HG03025 (cell line): Measurements from ENCODE around the gene CORO2B.

ENCODE experiments used
- ATAC-seq: cut with Tn5 transposase; IDR thresholded peaks from one replicate; pipeline ENCODE4 v1.9.1; 2021; ENCODE audit warnings: mild to moderate bottlenecking, moderate library complexity; ENCODE audit not compliant: unreplicated experiment, low FRiP score

Gene CORO2B

DNA sequence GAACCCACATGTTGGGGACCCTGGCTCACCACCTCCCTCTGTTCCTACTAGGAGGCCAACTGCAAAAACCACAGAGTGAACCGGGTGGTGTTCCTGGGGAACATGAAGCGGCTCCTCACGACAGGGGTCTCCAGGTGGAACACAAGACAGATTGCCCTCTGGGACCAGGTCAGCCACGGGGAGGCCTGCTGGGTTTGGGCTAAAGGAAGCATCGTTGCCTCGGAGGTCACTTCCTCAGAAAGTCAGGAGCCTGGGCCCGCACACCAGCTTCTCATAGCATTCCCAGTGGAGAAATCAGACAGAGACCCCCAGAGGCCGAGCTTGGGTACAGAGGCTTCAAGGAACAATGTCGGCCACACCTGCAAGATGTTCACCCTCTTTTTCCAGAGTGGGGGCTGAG lies 135.1 kb downstream of the CORO2B start:
- ATAC-seq, result no peak

DNA sequence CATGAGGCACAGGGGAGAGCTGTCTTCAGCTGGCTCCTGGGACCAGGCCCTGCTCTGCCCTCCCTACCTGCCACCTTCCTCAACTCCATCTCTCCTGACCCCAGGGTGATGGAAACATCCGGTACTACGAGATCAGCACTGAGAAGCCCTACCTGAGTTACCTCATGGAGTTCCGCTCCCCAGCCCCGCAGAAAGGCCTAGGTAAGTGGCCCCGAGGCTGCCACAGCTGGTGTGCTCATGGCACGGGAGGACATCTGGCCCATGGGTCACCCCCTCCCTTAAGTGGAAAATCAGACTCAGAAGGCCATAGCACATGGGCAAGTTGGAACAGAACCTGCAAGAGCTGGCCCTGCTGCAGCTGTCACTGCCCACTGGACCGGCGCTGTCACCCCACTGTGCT lies 136.3 kb downstream of the CORO2B start:
- ATAC-seq, result no peak

DNA sequence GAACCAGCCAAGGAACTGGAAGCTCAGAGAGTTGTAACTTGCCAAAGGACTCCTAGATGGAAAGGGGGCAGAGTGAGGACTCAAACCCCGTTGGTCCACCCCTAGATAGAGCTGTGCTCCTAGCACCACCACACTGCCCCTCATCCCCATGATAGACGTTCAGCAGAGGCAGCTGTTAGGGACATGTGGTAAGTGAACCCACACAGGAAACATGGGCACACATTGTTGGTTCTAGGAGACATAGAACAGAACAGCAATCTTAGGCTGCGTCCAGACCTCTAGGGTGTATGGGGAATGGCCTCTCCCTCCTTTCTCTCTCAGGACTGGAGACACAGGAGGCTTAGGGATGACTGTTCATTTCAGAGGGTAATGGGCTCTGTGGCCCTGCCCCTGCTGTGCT lies 139.2 kb downstream of the CORO2B start:
- ATAC-seq, result no peak

DNA sequence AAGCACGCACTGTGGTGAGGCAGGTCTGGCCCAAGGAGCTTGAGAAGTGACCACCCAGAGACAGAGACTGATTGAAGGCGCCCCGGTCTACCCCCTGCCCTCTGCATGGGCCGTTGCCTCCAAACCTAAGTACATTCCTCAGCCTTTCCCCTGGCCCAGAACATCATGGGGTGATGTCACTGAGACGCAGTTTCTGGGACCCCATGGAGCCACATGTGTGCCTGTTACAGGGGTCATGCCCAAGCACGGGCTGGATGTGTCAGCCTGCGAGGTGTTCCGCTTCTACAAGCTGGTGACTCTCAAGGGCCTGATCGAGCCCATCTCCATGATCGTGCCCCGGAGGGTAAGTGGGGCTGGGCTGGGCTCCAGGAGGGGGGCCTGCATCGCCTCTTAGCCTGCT lies 139.7 kb downstream of the CORO2B start:
- no peak for ATAC-seq

- ATAC-seq, result no peak
Observed at GRCh38 chr15:68719051-68719450, 140.3 kb downstream of the CORO2B start.

- no peak for ATAC-seq
Observed at GRCh38 chr15:68719672-68720071, 140.9 kb downstream of the CORO2B start.

DNA sequence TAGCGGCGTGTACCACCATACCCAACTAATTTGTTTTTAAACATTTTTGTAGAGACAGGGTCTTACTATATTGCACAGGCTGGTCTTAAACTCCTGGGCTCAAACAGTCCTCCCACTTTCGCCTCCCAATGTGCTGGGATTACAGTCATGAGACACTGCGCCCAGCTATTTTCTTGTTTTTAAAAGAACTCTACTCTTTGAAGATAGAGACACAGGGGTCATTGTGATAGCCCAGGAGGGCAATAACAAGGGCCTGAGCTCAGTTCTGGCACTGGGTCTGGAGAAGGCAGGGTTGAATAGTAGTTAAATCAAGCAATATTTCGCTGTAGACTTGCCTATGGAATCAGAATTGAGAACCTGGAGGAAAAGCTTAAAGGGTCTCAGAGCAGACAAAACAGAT lies 143.1 kb downstream of the CORO2B start:
- no peak for ATAC-seq

DNA sequence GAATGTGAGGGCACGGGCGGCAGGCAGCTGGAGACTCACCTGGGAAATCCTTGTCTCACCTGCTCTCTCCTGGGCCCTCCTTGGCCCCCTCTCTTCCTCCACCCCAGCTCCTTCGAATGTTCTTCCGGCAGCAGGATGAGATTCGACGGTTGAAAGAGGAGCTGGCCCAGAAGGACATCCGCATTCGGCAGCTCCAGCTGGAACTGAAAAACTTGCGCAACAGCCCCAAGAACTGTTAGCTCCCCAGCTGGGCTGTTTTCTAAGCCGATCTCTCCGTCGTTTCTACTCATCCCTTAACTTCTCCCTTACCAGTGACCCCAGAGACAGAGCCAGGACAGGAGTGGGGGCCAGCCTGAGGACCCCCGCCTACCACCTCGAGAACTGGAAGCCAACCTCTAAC lies 146.9 kb downstream of the CORO2B start:
- ATAC-seq, result no peak

GRCh38 chr15:68726246-68726645 lies 147.5 kb downstream of the CORO2B start:
- no peak for ATAC-seq

GRCh38 chr15:68729789-68730411 lies 151.1 kb downstream of the CORO2B start:
- ATAC-seq, result no peak

DNA sequence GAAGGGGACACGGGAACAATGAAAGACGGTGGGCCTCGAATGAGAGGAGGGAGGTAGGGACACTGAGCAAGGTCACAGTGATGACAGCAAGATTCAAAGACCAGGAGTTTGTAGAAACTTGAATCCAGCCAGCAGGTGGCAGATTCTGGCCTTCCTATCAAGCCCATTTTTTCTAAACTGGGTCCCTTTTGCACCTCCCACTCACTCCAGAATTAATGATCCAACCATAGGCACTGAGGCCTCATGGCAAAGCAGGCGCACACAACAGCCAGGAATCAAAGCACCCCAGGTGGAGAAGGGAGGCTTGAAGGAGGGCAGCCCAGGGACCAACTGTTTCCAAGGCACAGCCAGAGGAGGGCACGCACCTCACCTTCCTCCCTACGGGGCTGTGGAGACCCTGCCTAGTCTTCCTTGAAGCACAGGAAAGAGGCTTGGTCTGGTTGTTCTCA lies 151.7 kb downstream of the CORO2B start:
- ATAC-seq, result no peak

DNA sequence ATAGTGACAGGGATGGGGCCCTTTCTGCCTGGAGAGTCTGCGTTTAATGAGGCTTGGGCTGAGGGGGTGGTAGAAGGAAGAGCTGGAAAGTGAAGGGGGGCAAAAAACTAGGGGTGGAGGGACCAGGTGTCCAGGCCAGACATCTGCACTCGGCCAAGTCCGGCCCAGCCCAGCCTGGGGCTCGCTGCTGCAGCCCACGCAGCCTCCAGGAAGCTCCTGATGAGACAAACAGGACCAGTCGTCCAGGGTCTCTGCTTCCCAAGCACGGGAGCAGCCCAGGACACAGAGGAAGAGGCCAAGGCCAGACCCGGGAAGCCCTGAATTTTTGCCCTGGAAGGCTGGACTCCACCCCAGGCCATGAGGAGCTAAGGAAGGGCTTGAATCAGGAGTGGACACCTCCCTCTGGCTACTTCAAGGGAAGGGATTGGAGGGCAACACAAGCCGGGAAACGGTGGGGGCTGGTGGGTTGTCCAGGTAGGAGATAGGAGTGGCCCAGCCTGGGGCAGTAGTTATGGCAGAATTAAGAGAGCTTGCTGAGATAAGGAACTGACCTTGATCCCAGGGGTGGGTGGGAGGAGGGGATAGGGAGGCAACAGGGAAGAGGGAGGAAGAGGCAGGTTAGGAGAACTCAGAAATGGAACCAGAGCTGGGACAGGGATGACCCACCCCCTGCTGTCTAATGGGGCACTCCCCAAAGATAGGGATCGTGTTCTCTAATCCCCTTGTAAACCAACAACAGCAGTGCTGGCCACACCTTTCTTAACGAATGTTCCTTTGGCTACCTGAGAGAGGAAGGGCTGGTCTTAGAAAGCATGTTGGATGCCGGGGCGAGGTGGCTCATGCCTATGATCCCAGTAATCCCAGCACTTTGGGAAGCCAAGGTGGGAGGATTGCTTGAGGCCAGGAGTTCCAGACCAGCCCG lies 152.4 kb downstream of the CORO2B start:
- ATAC-seq, result no peak

DNA sequence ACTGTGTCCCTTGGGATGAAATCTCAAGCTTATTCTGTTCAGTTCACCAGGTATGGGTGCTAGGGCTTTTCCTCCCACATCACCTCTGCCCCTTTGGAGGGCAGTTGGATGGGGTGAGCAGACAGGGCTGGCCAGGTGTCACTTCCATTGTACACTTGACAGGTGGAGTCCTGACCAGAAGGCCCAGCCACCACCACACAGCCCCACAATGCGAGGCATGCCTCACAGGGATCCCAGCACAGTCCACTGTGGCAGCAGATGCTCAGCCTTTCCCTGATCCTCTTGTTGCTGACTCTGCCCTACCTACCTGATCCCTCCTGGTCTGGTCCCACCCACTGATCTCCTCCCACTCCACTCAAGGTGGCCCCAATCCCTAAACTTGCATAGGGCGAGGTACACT lies 153.7 kb downstream of the CORO2B start:
- no peak for ATAC-seq

GRCh38 chr15:68733666-68734065 lies 154.9 kb downstream of the CORO2B start:
- no peak for ATAC-seq

GRCh38 chr15:68734352-68734751 lies 155.6 kb downstream of the CORO2B start:
- no peak for ATAC-seq

GRCh38 chr15:68734881-68735280 lies 156.1 kb downstream of the CORO2B start:
- no peak for ATAC-seq

- ATAC-seq, result no peak
Observed at GRCh38 chr15:68735610-68736009, 156.8 kb downstream of the CORO2B start.

GRCh38 chr15:68739390-68740080 lies 160.7 kb downstream of the CORO2B start:
- ATAC-seq, result no peak

- no peak for ATAC-seq
Observed at GRCh38 chr15:68743256-68743655, 164.5 kb downstream of the CORO2B start.

DNA sequence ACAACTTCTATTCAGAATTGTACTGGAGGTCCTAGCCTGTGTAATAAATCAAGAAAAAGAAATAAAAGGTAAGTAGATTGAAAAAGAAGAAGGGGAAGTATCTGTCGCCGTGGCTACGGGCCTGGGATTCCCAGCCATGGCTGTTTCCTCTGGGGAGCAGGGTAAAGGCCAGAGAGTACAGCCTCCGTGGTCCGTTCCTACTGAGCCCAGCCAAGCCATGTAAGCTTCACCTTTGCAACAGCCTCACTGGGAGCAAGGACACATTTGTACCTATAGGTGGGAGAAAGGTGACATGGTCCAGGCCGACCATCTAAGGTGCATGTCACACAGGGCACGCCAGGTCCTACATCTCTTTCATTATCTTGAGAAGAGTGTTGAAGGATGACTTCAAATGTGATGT lies 170.6 kb downstream of the CORO2B start:
- no peak for ATAC-seq

DNA sequence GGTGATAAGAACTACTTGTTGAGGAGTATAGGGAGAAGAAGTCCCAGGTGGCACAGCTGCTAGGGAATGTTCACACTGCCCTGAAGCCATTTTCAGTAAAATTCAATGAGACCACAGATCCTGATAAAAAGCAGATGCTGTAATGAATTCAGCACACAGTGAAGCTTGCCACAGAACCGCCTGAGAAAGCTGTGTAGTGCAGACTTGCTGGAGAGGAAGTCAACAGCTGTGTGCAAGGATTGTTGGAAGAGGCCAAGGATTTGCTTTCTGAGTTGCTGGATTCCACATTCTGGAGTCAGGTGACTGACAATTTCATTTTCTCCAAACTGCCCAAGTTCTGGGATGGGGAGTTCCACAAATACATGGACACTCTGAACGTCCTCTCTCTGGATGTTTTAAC lies 171.0 kb downstream of the CORO2B start:
- no peak for ATAC-seq
